GM10248 (cell line): ENCODE measurements around the gene SDC1.
"Not testable (repeated sequence)": the region's sequence is repeated elsewhere in the genome, so short reads cannot be mapped to it uniquely, and the experiment has no call there.

Experiments
- CTCF ChIA-PET: fragments of 300-600 bp; sonication (Branson Sonifier 250); formaldehyde crosslinking; extraction: SDS; loops from one replicate; lab custom pipeline; 2021; ENCODE audit warnings: antibody characterized with exemption; lab: Yijun Ruan, JAX
- POLR2A ChIA-PET: fragments of 350-650 bp; sonication (Branson Sonifier 250); formaldehyde crosslinking; extraction: SDS; loops from one replicate; lab custom pipeline; 2020; ENCODE audit warnings: antibody characterized with exemption; lab: Yijun Ruan, JAX
- DNase-seq: peaks from one replicate; pipeline ENCODE4 v3.0.0; 2012; ENCODE audit errors: extremely low spot score
- CTCF ChIP-seq: IDR thresholded peaks from 2 replicates; pipeline ENCODE4 v1.5.1; 2012; ENCODE audit warnings: mild to moderate bottlenecking, low read depth; ENCODE audit errors: extremely low read depth, missing control alignments, control extremely low read depth

The SDC1 gene

GRCh38 chr2:20250436-20250835 lies 25.5 kb upstream of the SDC1 start:
- TF ChIP-seq CTCF, result no peak
- DNase-seq, result no peak
- CTCF ChIA-PET, result interaction anchor here (1.0 to 1.4 kb wide), 5 partner anchors 9 to 76 kb away, joined by 3 to 6 read pairs (median 3); partner anchors contain the start of gene SDC1
- POLR2A ChIA-PET, result no interaction called here

GRCh38 chr2:20249170-20249569 lies 24.2 kb upstream of the SDC1 start:
- CTCF ChIA-PET, result no interaction called here
- POLR2A ChIA-PET, result no interaction called here

GRCh38 chr2:20247084-20247483 lies 22.2 kb upstream of the SDC1 start:
- POLR2A ChIA-PET, result no interaction called here
- TF ChIP-seq CTCF, result no peak
- CTCF ChIA-PET, result interaction anchor here (0.7 to 1.7 kb wide), 4 partner anchors 8 to 232 kb away, joined by 3 to 5 read pairs (median 3); partner anchors contain the start of gene SDC1
- no peak for DNase-seq

More at GRCh38 chr2:20249170-20249569, 24.2 kb upstream of the SDC1 start:
- no peak for DNase-seq
- no peak for TF ChIP-seq CTCF

- CTCF ChIA-PET, result interaction anchor here (0.7 to 5.5 kb wide), 7 partner anchors 11 to 54 kb away, joined by 3 to 29 read pairs (median 3); partner anchors contain the start of gene SDC1
- POLR2A ChIA-PET, DNase-seq: not testable (repeated sequence)
Observed at GRCh38 chr2:20243637-20244036, 18.7 kb upstream of the SDC1 start.

GRCh38 chr2:20242727-20243377 lies 17.9 kb upstream of the SDC1 start:
- DNase-seq, result no peak
- no peak for TF ChIP-seq CTCF
- CTCF ChIA-PET, result interaction anchor here (0.6 to 6.6 kb wide), 17 partner anchors 9 to 400 kb away, joined by 3 to 38 read pairs (median 3); partner anchors contain the start of gene SDC1
- POLR2A ChIA-PET, result no interaction called here

- TF ChIP-seq CTCF, result peak; percentile 55
Observed at GRCh38 chr2:20241973-20242726, 17.2 kb upstream of the SDC1 start.

GRCh38 chr2:20240291-20240690 lies 15.4 kb upstream of the SDC1 start:
- DNase-seq, POLR2A ChIA-PET: not testable (repeated sequence)
- CTCF ChIA-PET, result interaction anchor here (1.5 to 6.6 kb wide), 4 partner anchors 8 to 30 kb away, joined by 5 to 38 read pairs (median 18); partner anchors contain the start of gene SDC1

More at GRCh38 chr2:20241973-20242726, 17.2 kb upstream of the SDC1 start:
- POLR2A ChIA-PET, result interaction anchor here (1.0 kb wide), 1 partner anchor 171 kb away, joined by 3 read pairs; no protein-coding TSS in a partner anchor
- CTCF ChIA-PET, result interaction anchor here (0.7 to 6.6 kb wide), 17 partner anchors 10 to 401 kb away, joined by 3 to 38 read pairs (median 3); partner anchors contain the start of gene SDC1
- DNase-seq, result peak; percentile 77
